GM21619 (cell line): Measurements from ENCODE around the gene WEE2.
A peak's percentile ranks its signal among the peaks of the same experiment; 100 is the strongest.
"Not testable (repeated sequence)": the region's sequence is repeated elsewhere in the genome, so short reads cannot be mapped to it uniquely, and the experiment has no call there.

ENCODE experiments used
- ATAC-seq: cut with Tn5 transposase; IDR thresholded peaks from one replicate; pipeline ENCODE4 v1.9.1; 2021; ENCODE audit not compliant: unreplicated experiment

Gene WEE2

GRCh38 chr7:141712603-141713255, 4.6 kb downstream of the WEE2 start:
- no peak for ATAC-seq

GRCh38 chr7:141713890-141714289, 5.7 kb downstream of the WEE2 start:
- ATAC-seq: no peak

- ATAC-seq: no peak
Measured at GRCh38 chr7:141714571-141714970, 6.4 kb downstream of the WEE2 start.

GRCh38 chr7:141715018-141715417, 6.9 kb downstream of the WEE2 start:
- no peak for ATAC-seq

- no peak for ATAC-seq
Measured at GRCh38 chr7:141715794-141716689, 7.9 kb downstream of the WEE2 start.

GRCh38 chr7:141717450-141717849, 9.3 kb downstream of the WEE2 start:
- no peak for ATAC-seq

GRCh38 chr7:141722529-141722928, 14.4 kb downstream of the WEE2 start:
- ATAC-seq: no peak

GRCh38 chr7:141729020-141729419, 20.9 kb downstream of the WEE2 start:
- ATAC-seq: no peak

GRCh38 chr7:141731476-141732149, 23.5 kb downstream of the WEE2 start:
- no peak for ATAC-seq

GRCh38 chr7:141737118-141737835, 29.1 kb downstream of the WEE2 start:
- no peak for ATAC-seq

- ATAC-seq: peak; percentile 92
Measured at GRCh38 chr7:141737836-141738591, 29.9 kb downstream of the WEE2 start, which contains the start of gene SSBP1. TSS of gene SSBP1 (plus strand) at chr7:141738358. CDS start at chr7:141739167, 809 bp downstream.

GRCh38 chr7:141738592-141739013, 30.4 kb downstream of the WEE2 start:
- ATAC-seq: no peak

- ATAC-seq: no peak
Measured at GRCh38 chr7:141739250-141739649, 31.1 kb downstream of the WEE2 start.

GRCh38 chr7:141742229-141742628, 34.1 kb downstream of the WEE2 start:
- no peak for ATAC-seq

- ATAC-seq: no peak
Measured at GRCh38 chr7:141744131-141744530, 36.0 kb downstream of the WEE2 start.

GRCh38 chr7:141748396-141748795, 40.2 kb downstream of the WEE2 start:
- no peak for ATAC-seq

- ATAC-seq: not testable (repeated sequence)
Measured at GRCh38 chr7:141751904-141752303, 43.8 kb downstream of the WEE2 start.

GRCh38 chr7:141752634-141753033, 44.5 kb downstream of the WEE2 start:
- ATAC-seq: no peak

GRCh38 chr7:141754939-141755338, 46.8 kb downstream of the WEE2 start:
- ATAC-seq: no peak

- no peak for ATAC-seq
Measured at GRCh38 chr7:141763797-141764196, 55.6 kb downstream of the WEE2 start, which contains the start of gene TAS2R3. TSS of gene TAS2R3 (plus strand) at chr7:141764097. CDS start at chr7:141764159, 62 bp downstream.
